Activated T-cell treated with anti-CD3 and anti-CD28 coated beads for 48 hours (primary cell): Measurements from ENCODE around the gene EEF1AKMT4.

ENCODE experiments used
- DNase-seq: peaks from one replicate; pipeline ENCODE4 v3.0.0-alpha.2; 2020; ENCODE audit warnings: low read depth

Gene EEF1AKMT4

GRCh38 chr3:184235381-184236032, 14.0 kb upstream of the EEF1AKMT4 start:
- no peak for DNase-seq

GRCh38 chr3:184236033-184236410, 13.4 kb upstream of the EEF1AKMT4 start:
- no peak for DNase-seq

GRCh38 chr3:184236636-184237035, 12.8 kb upstream of the EEF1AKMT4 start:
- no peak for DNase-seq

GRCh38 chr3:184237211-184237610, 12.3 kb upstream of the EEF1AKMT4 start:
- no peak for DNase-seq

GRCh38 chr3:184237807-184238206, 11.7 kb upstream of the EEF1AKMT4 start:
- no peak for DNase-seq

GRCh38 chr3:184238246-184238818, 11.1 kb upstream of the EEF1AKMT4 start:
- DNase-seq: no peak

- DNase-seq: no peak
Measured at GRCh38 chr3:184239221-184239620, 10.3 kb upstream of the EEF1AKMT4 start.

- no peak for DNase-seq
Measured at GRCh38 chr3:184239708-184240107, 9.8 kb upstream of the EEF1AKMT4 start.

- no peak for DNase-seq
Measured at GRCh38 chr3:184240384-184241140, 8.9 kb upstream of the EEF1AKMT4 start.

GRCh38 chr3:184241141-184241446, 8.4 kb upstream of the EEF1AKMT4 start:
- DNase-seq: no peak

GRCh38 chr3:184241447-184242296, 7.8 kb upstream of the EEF1AKMT4 start:
- DNase-seq: no peak

- no peak for DNase-seq
Measured at GRCh38 chr3:184242297-184242685, 7.2 kb upstream of the EEF1AKMT4 start.

- DNase-seq: peak; percentile 85
Measured at GRCh38 chr3:184248454-184249411, 739 bp upstream of the EEF1AKMT4 start, which contains the start of gene ALG3. Gene ALG3 (minus strand): TSS chr3:184248962. CDS start chr3:184248940, 22 bp downstream.

GRCh38 chr3:184250167-184250828, 826 bp downstream of the EEF1AKMT4 start:
- peak; percentile 87 for DNase-seq

- DNase-seq: no peak
Measured at GRCh38 chr3:184255291-184256039, 6.0 kb downstream of the EEF1AKMT4 start.

GRCh38 chr3:184257083-184257915, 7.8 kb downstream of the EEF1AKMT4 start:
- DNase-seq: no peak

GRCh38 chr3:184258926-184259325, 9.5 kb downstream of the EEF1AKMT4 start:
- no peak for DNase-seq

GRCh38 chr3:184259396-184259877, 10.0 kb downstream of the EEF1AKMT4 start:
- DNase-seq: no peak
